ENCODE data around the gene APLNR. TPM values are rescaled to one million over a fixed set of nuclear protein-coding genes. Genes with fewer than 3 reads are reported as not detected.

Gene APLNR
- total RNA-seq, 1 donor from 2014 or later, result 12.7 TPM

- no peak for DNase-seq (ENCODE audit: low spot score)
- intact Hi-C loops (cut with DNase I), result no loop called here
- ATAC-seq, result no peak
Observed at GRCh38 chr11:57255618-57256017, 18.6 kb upstream of the APLNR start.

GRCh38 chr11:57254631-57255030, 17.6 kb upstream of the APLNR start:
- intact Hi-C loops (cut with DNase I), result no loop called here
- no peak for ATAC-seq

GRCh38 chr11:57251491-57252104, 14.5 kb upstream of the APLNR start:
- DNase-seq (ENCODE audit: low spot score), result no peak
- intact Hi-C loops (cut with DNase I), result no loop called here

More at GRCh38 chr11:57254631-57255030, 17.6 kb upstream of the APLNR start:
- DNase-seq (ENCODE audit: low spot score), result no peak

GRCh38 chr11:57251037-57251436, 14.0 kb upstream of the APLNR start:
- intact Hi-C loops (cut with DNase I), result no loop called here

More at GRCh38 chr11:57251491-57252104, 14.5 kb upstream of the APLNR start:
- no peak for ATAC-seq

GRCh38 chr11:57249384-57250319, 12.6 kb upstream of the APLNR start:
- ATAC-seq, result peak; percentile 83
- peak; percentile 81 for DNase-seq (ENCODE audit: low spot score)
- intact Hi-C loops (cut with DNase I), result no loop called here

More at GRCh38 chr11:57251037-57251436, 14.0 kb upstream of the APLNR start:
- no peak for DNase-seq (ENCODE audit: low spot score)
- no peak for ATAC-seq

- peak; percentile 75 for DNase-seq (ENCODE audit: low spot score)
- intact Hi-C loops (cut with DNase I), result no loop called here
- peak; percentile 95 for ATAC-seq
Observed at GRCh38 chr11:57248780-57249383, 11.8 kb upstream of the APLNR start.

GRCh38 chr11:57244911-57245310, 7.9 kb upstream of the APLNR start:
- ATAC-seq (no peak), DNase-seq (ENCODE audit: low spot score) (no peak)
- intact Hi-C loops (cut with DNase I), result no loop called here

GRCh38 chr11:57241353-57241972, 4.4 kb upstream of the APLNR start:
- intact Hi-C loops (cut with DNase I), result no loop called here
- ATAC-seq (no peak), DNase-seq (ENCODE audit: low spot score) (no peak)

- intact Hi-C loops (cut with DNase I), result no loop called here
- ATAC-seq, result no peak
- DNase-seq (ENCODE audit: low spot score), result no peak
Observed at GRCh38 chr11:57240757-57241156, 3.7 kb upstream of the APLNR start.

- no peak for ATAC-seq
- DNase-seq (ENCODE audit: low spot score), result no peak
- intact Hi-C loops (cut with DNase I), result no loop called here
Observed at GRCh38 chr11:57240007-57240406, 3.0 kb upstream of the APLNR start.

GRCh38 chr11:57239348-57239747, 2.3 kb upstream of the APLNR start:
- DNase-seq (ENCODE audit: low spot score), result no peak
- ATAC-seq, result no peak
- intact Hi-C loops (cut with DNase I), result no loop called here

- no peak for ATAC-seq
- intact Hi-C loops (cut with DNase I), result no loop called here
- DNase-seq (ENCODE audit: low spot score), result no peak
Observed at GRCh38 chr11:57235761-57236703, 1.0 kb downstream of the APLNR start.

GRCh38 chr11:57233702-57234101, 3.3 kb downstream of the APLNR start:
- intact Hi-C loops (cut with DNase I), result no loop called here
- no peak for ATAC-seq

GRCh38 chr11:57231539-57232253, 5.4 kb downstream of the APLNR start:
- DNase-seq (ENCODE audit: low spot score) (no peak), ATAC-seq (peak; percentile 29)
- intact Hi-C loops (cut with DNase I), result no loop called here

More at GRCh38 chr11:57233702-57234101, 3.3 kb downstream of the APLNR start:
- no peak for DNase-seq (ENCODE audit: low spot score)

- peak; percentile 59 for ATAC-seq
- intact Hi-C loops (cut with DNase I), result no loop called here
- DNase-seq (ENCODE audit: low spot score), result no peak
Observed at GRCh38 chr11:57230791-57231538, 6.1 kb downstream of the APLNR start.

- DNase-seq (ENCODE audit: low spot score) (no peak), ATAC-seq (no peak)
- intact Hi-C loops (cut with DNase I), result no loop called here
Observed at GRCh38 chr11:57230316-57230715, 6.7 kb downstream of the APLNR start.

GRCh38 chr11:57228600-57228999, 8.4 kb downstream of the APLNR start:
- ATAC-seq, result no peak
- intact Hi-C loops (cut with DNase I), result no loop called here
- DNase-seq (ENCODE audit: low spot score), result no peak
